ENCODE results near the gene INTS1.

- TF ChIP-seq CTCF (IDR thresholded peaks at IDR 0.05 in 4 of 5, conservative IDR thresholded peaks at IDR 0.05 in 1 of 5) (no peak), POLR2A (IDR thresholded peaks at IDR 0.05) (no peak)
These were observed 48.8 kb downstream of the INTS1 start for GRCh38 chr7:1455241-1455939.

Data from gastrocnemius medialis (tissue), 4 donors.